Neutrophil (primary cell): ENCODE results near the gene TMPRSS2.

Source experiments
- H3K27ac ChIP-seq: fragments of 200-600 bp; sonication (generic); 2 replicates; pipeline ENCODE4 v1.5.1; 2016; ENCODE audit warnings: mild to moderate bottlenecking, moderate library complexity
- H3K27me3 ChIP-seq: fragments of 200-600 bp; sonication (generic); 2 replicates; pipeline ENCODE4 v1.6.0; 2016; ENCODE audit warnings: mild to moderate bottlenecking
- H3K36me3 ChIP-seq: fragments of 200-600 bp; sonication (generic); 2 replicates; pipeline ENCODE4 v1.5.1; 2017
- H3K4me1 ChIP-seq, 2 experiments: fragments of 200-600 bp in 1 of 2; sonication (generic) in 1 of 2; 1 replicate in 1 of 2; 2 replicates in 1 of 2; pipeline versions ENCODE4 v1.5.1 to v1.6.1; 2013 to 2016; ENCODE audit warnings: low read depth in 1 of 2, low read length in 1 of 2, mild to moderate bottlenecking in 1 of 2, moderate library complexity in 1 of 2; ENCODE audit not compliant: control insufficient read depth in 1 of 2, insufficient read depth in 1 of 2
- H3K4me3 ChIP-seq, 2 experiments: fragments of 200-600 bp in 1 of 2; sonication (generic) in 1 of 2; 1 replicate in 1 of 2; 2 replicates in 1 of 2; pipeline ENCODE4 v1.5.1; 2013 to 2016; ENCODE audit warnings: low read depth in 1 of 2, low read length in 1 of 2, mild to moderate bottlenecking in 1 of 2, moderate library complexity in 1 of 2
- H3K9me3 ChIP-seq: fragments of 200-600 bp; sonication (generic); 2 replicates; pipeline ENCODE4 v1.5.1; 2016
- TF ChIP-seq, protein P1 (sequence below): fragments of 200-600 bp; sonication (generic); IDR thresholded peaks from 2 replicates; pipeline ENCODE4 v1.5.1; 2016; ENCODE audit warnings: antibody characterized with exemption

TMPRSS2 gene

DNA sequence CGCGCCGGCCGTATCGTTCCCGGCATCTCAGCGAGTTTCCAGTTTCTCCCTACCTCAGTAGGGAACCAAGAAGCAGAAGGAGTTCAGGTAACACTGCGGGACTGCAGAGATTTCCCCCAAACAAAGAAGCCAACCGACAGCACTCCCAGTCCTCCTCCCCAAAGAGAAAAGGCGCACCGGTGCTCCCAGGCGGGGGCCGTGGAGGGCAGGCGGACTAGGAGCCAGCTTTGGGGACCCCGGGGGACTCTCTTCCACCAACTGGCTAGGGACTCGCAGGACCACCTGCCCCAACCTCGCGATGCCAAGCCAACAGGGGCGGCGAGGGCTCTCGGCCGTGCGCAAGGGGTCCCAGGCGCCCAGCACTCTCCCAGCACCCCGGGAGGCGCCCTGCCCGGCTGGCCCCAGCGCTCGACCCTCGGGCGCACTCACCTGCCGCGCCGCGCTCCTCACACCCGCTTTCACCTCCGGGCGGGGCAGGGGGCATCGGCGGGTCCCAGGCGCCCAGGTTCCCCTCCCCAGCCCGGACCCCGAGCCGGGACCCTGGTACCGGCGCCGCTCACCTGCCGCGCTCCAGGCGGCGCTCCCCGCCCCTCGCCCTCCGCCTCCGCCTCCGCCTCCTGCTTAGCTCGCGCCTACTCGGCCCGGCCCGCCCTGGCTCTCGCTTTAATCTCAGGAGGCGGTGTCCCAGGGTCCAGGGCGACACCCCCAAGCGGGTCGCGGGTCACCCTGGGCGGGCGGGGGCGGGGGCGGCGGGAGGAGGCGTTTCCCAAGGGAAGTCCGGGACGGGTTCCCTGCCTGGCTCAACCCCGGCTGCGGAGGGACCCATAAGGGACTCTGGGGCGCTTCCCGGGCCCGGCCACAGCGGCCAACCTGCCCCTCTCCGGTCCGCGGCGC lies at the start of gene TMPRSS2:
Gene TMPRSS2, minus strand, starts transcription at position 638 of the 894 bp plus-strand sequence. CDS start 10,025 bp downstream, outside the sequence.
- H3K9me3 ChIP-seq: no peaks in the 10 kb centered on the region
- no peak within 1 kb of the TSS for H3K4me3 ChIP-seq
- no peaks in the 10 kb centered on the region for H3K4me1 ChIP-seq
- no peak within 1 kb of the TSS for H3K27ac ChIP-seq
- H3K27me3 ChIP-seq: peaks cover 97% of the 10 kb centered on the region
- TF ChIP-seq, protein P1, sequence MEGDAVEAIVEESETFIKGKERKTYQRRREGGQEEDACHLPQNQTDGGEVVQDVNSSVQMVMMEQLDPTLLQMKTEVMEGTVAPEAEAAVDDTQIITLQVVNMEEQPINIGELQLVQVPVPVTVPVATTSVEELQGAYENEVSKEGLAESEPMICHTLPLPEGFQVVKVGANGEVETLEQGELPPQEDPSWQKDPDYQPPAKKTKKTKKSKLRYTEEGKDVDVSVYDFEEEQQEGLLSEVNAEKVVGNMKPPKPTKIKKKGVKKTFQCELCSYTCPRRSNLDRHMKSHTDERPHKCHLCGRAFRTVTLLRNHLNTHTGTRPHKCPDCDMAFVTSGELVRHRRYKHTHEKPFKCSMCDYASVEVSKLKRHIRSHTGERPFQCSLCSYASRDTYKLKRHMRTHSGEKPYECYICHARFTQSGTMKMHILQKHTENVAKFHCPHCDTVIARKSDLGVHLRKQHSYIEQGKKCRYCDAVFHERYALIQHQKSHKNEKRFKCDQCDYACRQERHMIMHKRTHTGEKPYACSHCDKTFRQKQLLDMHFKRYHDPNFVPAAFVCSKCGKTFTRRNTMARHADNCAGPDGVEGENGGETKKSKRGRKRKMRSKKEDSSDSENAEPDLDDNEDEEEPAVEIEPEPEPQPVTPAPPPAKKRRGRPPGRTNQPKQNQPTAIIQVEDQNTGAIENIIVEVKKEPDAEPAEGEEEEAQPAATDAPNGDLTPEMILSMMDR: no peak
- H3K36me3 ChIP-seq: no peaks in the 10 kb centered on the region

DNA sequence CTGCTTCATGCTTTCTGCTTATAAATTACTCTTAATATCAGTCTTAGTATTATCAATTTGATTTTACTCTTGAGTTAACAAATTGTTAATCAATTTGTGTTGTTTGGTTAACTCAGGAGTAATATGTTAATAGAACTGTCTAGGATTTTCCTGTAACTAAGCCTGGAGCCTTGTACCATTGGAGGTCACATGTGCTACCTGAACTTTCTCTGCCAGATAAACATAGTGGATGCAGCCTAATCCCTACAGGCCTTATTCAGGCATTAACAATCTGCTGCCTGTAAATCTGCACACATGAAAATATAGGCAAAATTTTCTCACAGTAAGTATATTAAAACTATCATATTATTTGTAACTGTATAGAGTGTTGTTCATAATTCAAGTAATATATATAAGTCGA lies 47.1 kb upstream of the TMPRSS2 start:
- no peak overlapping the region for H3K27ac ChIP-seq
- no peaks in the 10 kb centered on the region for H3K9me3 ChIP-seq
- H3K27me3 ChIP-seq: peaks cover 6% of the 10 kb centered on the region

DNA sequence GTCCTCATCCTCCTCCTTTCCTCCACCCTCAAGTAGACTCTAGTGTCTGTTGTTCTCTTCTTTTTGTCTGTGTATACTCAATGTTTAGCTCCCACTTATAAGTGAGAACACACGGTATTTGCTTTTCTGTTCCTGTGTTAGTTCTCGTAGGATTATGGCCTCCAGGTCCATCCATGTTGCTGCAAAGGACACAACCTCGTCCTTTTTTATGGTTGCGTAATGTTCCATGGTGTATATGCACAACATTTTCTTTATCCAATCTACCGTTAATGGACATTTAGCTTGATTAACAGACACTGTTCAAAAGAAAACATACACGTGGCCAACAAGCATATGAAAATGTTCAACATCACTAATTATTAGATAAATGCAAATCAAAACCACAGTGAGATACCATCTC lies 44.3 kb upstream of the TMPRSS2 start:
- Histone ChIP-seq H3K9me3 (no peaks in the 10 kb centered on the region), H3K27me3 (no peaks in the 10 kb centered on the region), H3K27ac (no peak overlapping the region), H3K36me3 (no peaks in the 10 kb centered on the region), H3K4me3 (no peak overlapping the region), H3K4me1 (no peaks in the 10 kb centered on the region)
- TF ChIP-seq, protein P1: no peak

More for the DNA sequence above, 47.1 kb upstream of the TMPRSS2 start:
- H3K4me3 ChIP-seq: no peak overlapping the region
- H3K4me1 ChIP-seq: no peaks in the 10 kb centered on the region
- TF ChIP-seq, protein P1: no peak
- H3K36me3 ChIP-seq: no peaks in the 10 kb centered on the region

DNA sequence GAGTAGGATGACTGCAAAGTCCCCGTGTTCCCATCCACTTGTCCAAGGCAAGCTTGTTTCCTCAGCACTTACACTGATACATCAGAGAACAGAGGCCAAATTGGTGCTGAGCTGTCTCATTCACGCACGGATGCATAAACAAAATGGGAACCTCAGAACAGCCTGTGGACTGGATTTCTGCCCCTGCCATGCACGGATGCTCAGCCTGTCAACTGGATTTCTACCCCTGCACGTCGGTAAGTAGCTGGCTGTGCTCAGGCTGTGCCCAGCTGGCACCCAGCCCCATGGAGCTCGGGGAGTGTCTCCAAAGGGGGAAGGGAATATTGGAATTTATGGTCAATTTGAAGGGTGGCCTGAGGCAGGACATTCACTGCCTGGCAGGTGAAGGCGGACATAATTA lies 40.8 kb upstream of the TMPRSS2 start:
- Histone ChIP-seq H3K27ac (no peak overlapping the region), H3K27me3 (peaks cover 17% of the 10 kb centered on the region), H3K4me1 (no peaks in the 10 kb centered on the region), H3K4me3 (no peak overlapping the region), H3K36me3 (no peaks in the 10 kb centered on the region), H3K9me3 (no peaks in the 10 kb centered on the region)
- TF ChIP-seq, protein P1: no peak

DNA sequence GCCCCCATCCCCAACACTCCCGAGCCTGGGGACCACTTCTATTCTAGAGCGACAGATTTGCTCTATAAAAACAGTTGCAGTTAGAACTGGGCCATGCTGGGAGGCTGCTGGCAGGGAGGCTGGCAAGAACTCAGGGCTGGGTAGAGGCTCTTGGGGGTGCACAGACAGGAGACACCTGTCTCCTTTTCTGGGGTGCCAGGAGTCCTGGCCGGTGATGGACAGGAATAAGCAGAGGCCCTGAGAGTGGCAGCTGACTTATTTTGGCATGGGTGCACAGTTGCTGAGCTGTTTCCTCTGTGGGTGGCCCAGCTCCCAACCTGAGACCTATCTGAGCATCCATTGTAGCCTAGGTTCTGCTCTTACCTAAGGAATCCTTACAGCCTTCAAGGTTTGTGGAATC lies 39.2 kb upstream of the TMPRSS2 start:
- Histone ChIP-seq H3K4me3 (no peak overlapping the region), H3K9me3 (no peaks in the 10 kb centered on the region), H3K4me1 (no peaks in the 10 kb centered on the region), H3K36me3 (no peaks in the 10 kb centered on the region), H3K27me3 (peaks cover 25% of the 10 kb centered on the region), H3K27ac (no peak overlapping the region)
- TF ChIP-seq, protein P1: no peak
